Measurements from ENCODE around the gene GPR107.

GRCh38 chr9:130069048-130069447 lies 15.3 kb downstream of the GPR107 start:
- TF ChIP-seq CTCF (conservative IDR thresholded peaks at IDR 0.05) (no peak), EZH2 (IDR thresholded peaks at IDR 0.05; ENCODE audit: low read depth) (no peak)

Measured in PC-9 (cell line).